Fibroblast of skin of scalp (primary cell): Measurements from ENCODE around the gene WDR31.
"Not testable (repeated sequence)": the region's sequence is repeated elsewhere in the genome, so short reads cannot be mapped to it uniquely, and the experiment has no call there.

Experiments
- DNase-seq: peaks from one replicate; pipeline ENCODE4 v3.0.0-alpha.2; 2013

The WDR31 gene

DNA sequence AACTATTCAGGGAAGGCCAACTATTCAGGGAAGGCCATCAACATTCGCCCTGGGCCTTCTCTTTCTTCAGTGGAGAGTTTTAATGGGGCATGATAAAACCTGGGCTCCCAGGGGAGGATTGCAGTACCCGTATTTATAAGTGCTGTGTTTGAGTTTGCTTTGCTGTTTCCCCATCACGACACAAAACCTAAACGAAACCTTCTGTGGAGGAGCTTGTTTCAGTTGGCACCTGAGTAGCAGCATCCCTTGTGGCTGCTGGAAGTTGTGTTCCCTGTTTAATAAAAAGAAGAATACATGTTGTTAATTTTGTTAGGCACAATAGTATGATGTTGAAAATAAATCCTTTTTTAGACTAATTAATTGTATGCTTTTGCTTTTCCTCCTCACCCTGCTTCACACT, 8.3 kb downstream of the WDR31 start:
- no peak for DNase-seq

GRCh38 chr9:113328045-113328782, 11.9 kb downstream of the WDR31 start:
- no peak for DNase-seq

- no peak for DNase-seq
These were observed 13.8 kb downstream of the WDR31 start for GRCh38 chr9:113326230-113326629.

DNA sequence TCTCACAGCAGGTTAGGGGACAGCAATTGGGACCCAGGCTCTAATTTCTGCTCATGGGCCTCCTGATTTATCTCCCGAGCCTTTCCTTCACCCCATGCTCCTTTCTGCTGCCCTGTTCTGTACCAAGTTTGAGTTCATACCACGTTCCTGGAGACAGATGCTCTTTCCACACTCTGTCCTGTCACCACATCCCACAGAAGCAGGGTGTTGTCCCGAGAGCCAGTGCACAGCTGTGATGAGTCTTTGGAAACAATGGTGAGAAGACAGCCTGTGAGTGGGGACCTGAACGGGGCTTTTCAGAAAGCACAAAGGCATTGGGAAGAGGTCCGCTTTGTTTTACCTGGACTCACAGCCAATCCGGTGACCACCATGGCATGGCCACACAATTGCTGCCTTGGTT, 17.4 kb downstream of the WDR31 start:
- DNase-seq, result no peak

DNA sequence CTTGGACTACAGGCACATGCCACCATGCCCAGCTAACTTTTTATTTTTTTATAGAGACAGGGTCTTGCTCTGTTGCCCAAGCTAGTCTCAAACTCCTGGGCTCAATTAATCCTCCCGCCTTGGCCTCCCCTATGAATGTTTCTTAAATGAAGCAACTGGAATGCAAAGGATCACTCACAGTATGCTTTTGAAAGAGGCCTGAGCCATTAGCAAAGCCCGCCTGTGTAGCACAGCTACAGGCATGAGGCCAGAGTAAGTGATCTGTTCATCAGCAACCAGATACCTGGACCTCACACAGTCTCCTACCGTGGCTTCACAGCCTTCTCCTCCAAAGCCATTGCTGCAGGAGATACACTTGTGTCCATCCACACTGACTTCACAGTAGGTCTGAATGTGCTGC, 20.0 kb downstream of the WDR31 start:
- DNase-seq, result no peak

GRCh38 chr9:113319054-113319453, 21.0 kb downstream of the WDR31 start:
- DNase-seq, result no peak

DNA sequence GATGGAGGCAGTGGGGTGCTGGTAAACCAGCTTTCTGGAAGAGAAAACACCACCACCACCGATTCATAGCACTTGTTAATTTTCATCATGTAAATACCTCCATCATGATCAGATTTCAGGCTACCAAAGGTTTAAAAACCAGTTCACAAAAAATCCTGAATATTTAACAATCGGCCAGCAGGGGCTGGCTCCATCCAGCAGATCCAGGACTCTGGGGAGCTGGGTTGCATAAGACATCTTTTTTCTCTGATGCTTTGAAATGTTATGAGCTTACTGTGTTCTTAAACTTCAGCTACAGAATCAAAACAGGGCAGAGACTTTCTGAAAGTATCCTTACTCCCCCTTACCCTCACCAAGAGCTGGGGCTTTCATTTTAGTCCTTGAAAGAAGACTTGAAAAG, 22.3 kb downstream of the WDR31 start:
- no peak for DNase-seq

GRCh38 chr9:113316030-113316429, 24.0 kb downstream of the WDR31 start:
- DNase-seq, result no peak

- no peak for DNase-seq
These were observed 24.8 kb downstream of the WDR31 start for GRCh38 chr9:113315231-113315630.

GRCh38 chr9:113313261-113313660, 26.8 kb downstream of the WDR31 start:
- no peak for DNase-seq

- peak; percentile 11 for DNase-seq
These were observed 28.1 kb downstream of the WDR31 start for GRCh38 chr9:113311961-113312360.

DNA sequence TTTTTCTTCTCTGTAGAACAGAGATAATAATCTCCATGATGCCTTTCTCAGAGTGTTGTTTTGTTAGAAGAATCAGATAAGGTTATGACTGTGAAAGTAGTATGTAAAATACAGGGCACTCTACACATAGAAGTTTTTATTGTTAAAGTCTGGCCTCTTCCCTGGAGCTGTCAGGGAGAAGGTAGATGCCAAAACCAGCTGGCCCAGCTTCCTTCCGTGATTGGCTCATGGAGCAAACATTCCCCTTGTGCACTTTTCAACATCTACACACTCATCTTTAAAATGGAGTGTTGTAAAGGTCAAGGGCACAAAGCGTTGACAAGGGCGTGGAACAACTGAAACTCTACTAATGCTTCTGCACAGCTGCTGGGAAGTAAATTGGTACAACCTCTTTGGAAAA, 29.5 kb downstream of the WDR31 start:
- DNase-seq, result no peak

DNA sequence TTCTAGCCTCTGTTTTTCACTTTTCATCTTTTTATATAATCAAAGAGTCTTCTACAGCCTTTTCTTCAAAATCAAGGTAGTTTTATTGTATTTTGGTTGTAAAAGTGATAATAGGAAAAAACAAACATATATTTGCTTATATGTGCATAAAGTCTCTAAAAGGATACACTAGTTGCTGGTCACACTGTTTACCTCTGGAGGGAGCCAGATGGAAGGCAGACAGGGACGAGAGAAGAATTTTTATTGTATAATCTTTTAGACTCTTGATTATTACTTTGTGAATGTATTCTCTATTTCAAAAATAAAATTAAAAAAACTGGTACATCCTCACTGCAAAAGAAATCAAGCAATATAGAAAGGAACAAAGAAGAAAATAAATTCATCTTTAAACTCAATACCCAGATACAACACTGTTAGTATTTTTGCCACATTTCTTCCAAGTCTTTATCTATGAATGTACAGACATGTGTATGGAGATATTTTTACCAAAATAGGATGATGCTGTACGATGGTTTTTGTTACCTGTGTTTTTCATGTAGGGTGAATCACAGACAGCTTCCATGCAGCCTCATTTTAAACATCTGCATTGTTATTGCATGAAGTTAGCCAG, 30.8 kb downstream of the WDR31 start:
- peak; percentile 46 for DNase-seq

DNA sequence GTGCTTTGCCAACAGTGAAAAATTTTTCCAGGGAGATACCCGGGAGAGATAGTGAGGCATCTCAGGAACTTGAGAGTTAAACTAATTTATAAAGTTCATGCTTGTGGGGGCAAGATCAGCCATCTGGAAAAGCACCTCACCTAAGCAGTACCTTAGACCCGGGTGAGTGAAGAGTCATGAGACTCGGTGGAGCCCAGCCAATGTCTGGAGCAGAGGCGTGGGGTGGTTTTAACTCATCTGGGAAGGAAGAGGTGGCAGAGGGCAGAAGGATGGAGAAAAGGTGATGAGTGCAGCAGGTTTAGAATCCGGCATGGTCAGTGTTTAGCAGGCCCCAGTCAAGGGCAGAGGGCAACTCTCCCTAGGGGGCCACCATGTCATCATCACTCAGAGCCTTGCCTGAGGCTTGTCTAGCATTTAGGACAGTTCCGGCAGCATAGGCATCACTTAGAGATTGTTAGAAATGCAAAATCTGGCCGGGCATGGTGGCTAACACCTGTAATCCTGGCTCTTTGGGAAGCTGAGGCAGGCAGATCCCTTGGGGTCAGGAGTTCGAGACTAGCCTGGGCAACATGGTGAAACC, 32.6 kb downstream of the WDR31 start:
- DNase-seq, result no peak

DNA sequence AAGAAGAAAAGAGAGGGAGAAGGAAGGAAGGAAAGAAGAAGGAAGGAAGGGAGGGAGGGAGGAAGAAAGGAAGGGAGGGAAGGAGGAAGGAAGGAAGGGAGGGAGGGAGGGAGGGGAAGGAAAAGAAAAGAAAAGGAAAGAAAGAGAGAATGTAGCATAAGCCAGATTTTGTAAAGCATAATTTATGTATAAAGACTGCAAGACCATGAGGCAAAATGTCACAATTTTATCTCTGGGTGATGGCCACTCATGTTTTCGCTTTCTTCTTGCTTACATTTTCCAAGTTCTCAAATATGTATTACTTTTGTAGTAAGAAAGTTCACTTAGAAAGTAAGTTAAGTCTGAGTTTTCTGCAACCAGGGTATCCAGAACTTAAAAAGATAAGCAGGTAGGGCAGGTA, 33.5 kb downstream of the WDR31 start:
- no peak for DNase-seq

GRCh38 chr9:113302792-113303418, 37.2 kb downstream of the WDR31 start, which contains the start of gene RNF183:
TSS of gene RNF183 (minus strand) at chr9:113303376. CDS start at chr9:113298184, 5,192 bp downstream.
- DNase-seq, result no peak

- peak; percentile 7 for DNase-seq
These were observed 38.5 kb downstream of the WDR31 start for GRCh38 chr9:113301548-113301947.

- peak; percentile 24 for DNase-seq
These were observed 40.2 kb downstream of the WDR31 start for GRCh38 chr9:113299800-113300292.

- DNase-seq, result no peak
These were observed 40.9 kb downstream of the WDR31 start for GRCh38 chr9:113298924-113299770.

DNA sequence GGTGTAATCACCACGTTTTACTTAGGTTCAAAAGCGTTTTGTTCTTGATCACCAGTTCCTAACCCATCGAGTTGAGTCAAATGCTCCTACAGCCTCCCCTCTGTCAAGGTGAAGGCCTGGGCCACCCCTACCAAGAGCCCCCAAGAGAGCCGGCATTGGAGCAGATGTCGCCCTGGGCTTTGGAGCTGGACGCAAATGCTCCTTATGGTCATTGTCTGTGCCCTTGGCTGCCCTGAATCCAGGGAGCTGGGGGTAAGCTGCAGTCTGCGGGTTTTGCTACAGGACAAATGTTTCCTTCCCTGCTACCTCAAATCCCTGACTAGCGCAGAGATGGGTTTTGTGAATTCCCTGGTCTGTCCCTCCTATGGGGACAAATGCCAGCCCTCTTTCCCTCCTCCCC, 41.8 kb downstream of the WDR31 start:
- no peak for DNase-seq

GRCh38 chr9:113296796-113297558, 43.1 kb downstream of the WDR31 start:
- no peak for DNase-seq

GRCh38 chr9:113296247-113296646, 43.8 kb downstream of the WDR31 start:
- not testable (repeated sequence) for DNase-seq
